GM21447 (cell line): ENCODE measurements around the gene TNFAIP2.
"Not testable (repeated sequence)": the region's sequence is repeated elsewhere in the genome, so short reads cannot be mapped to it uniquely, and the experiment has no call there.

Experiments used
- ATAC-seq: cut with Tn5 transposase; IDR thresholded peaks from one replicate; pipeline ENCODE4 v1.9.1; 2021; ENCODE audit not compliant: unreplicated experiment

Gene TNFAIP2

GRCh38 chr14:103107455-103107854, 15.8 kb upstream of the TNFAIP2 start:
- no peak for ATAC-seq

- ATAC-seq = no peak
These were observed 15.1 kb upstream of the TNFAIP2 start for GRCh38 chr14:103107941-103108748.

- peak; percentile 49 for ATAC-seq
These were observed 14.5 kb upstream of the TNFAIP2 start for GRCh38 chr14:103108749-103109207.

GRCh38 chr14:103109535-103110441, 13.5 kb upstream of the TNFAIP2 start:
- no peak for ATAC-seq

- ATAC-seq = no peak
These were observed 12.5 kb upstream of the TNFAIP2 start for GRCh38 chr14:103110681-103111231.

GRCh38 chr14:103111232-103111868, 11.9 kb upstream of the TNFAIP2 start:
- no peak for ATAC-seq

- ATAC-seq = no peak
These were observed 10.6 kb upstream of the TNFAIP2 start for GRCh38 chr14:103112400-103113243.

DNA sequence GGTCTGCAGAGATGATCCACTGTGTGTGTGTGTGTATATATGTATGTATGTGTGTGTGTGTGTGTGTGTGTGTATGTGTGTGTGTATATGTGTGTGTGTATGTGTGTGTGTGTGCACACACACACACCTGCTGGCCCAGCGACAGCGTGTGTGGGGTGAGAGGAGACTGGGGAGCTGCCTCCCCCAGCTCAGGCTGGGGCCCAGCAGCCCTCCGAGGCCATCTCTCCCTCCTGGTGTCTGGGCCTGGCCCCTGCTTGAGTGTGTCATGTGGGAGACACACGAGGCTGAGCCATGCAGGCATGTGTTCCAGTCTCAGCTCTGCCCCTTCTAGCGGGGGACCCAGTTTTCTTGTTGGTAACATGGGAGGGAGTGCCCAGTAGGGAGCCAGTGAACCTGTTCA, 10.0 kb upstream of the TNFAIP2 start:
- no peak for ATAC-seq

DNA sequence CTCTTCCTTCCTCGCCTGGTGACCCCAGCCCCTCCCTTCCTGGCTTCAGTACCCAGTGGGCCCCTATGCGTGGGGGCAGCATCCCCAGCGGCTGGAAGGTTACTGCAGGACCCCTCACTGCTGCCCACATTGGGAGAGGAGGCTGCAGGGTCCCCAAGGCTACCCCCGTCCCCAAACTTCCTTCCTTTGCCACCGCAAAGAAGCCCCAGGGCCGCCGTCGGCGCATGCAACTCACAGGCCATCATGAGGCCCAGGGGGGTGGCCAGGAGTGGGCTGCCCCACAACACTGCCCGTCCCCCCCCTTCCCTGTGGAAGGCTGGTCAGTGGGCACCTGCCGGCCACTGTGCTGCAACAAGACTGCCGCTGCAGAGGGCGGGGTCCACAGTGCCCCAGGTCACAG, 9.5 kb upstream of the TNFAIP2 start:
- no peak for ATAC-seq

- not testable (repeated sequence) for ATAC-seq
These were observed 8.1 kb upstream of the TNFAIP2 start for GRCh38 chr14:103115086-103115679.

- ATAC-seq = no peak
These were observed 7.3 kb upstream of the TNFAIP2 start for GRCh38 chr14:103115845-103116572.

GRCh38 chr14:103116636-103117035, 6.6 kb upstream of the TNFAIP2 start:
- no peak for ATAC-seq

GRCh38 chr14:103117499-103117898, 5.8 kb upstream of the TNFAIP2 start:
- not testable (repeated sequence) for ATAC-seq

DNA sequence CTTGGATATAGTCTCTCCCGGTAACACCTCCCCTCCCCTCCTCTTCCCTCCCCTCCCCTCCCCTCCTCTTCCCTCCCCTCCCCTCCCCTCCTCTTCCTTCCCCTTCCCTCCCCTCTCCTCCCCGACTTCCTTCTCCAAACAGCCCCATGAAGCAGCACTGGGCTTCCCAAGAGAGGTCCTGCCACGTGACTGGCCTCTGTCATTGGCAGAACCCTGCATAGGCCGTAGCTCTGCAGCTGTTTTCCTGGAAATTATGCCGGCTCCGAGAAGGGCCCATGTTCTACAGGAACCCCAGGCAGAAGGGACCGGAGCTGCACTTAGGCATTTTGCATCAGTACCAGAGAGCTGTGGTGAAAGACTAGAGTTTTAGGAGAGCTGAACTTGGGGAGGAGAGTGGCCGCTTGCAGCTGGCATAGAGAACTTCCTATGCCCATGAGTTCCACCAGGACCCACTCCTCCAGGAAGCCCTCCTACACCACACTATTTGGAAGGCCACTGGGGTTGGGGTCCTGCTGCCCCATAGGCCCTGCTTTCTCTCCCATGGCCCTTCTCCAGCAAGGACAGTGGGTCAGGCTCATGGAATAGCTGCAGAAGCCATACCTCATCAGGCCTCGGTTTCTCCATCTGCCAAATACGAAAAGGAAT, 5.1 kb upstream of the TNFAIP2 start:
- no peak for ATAC-seq

DNA sequence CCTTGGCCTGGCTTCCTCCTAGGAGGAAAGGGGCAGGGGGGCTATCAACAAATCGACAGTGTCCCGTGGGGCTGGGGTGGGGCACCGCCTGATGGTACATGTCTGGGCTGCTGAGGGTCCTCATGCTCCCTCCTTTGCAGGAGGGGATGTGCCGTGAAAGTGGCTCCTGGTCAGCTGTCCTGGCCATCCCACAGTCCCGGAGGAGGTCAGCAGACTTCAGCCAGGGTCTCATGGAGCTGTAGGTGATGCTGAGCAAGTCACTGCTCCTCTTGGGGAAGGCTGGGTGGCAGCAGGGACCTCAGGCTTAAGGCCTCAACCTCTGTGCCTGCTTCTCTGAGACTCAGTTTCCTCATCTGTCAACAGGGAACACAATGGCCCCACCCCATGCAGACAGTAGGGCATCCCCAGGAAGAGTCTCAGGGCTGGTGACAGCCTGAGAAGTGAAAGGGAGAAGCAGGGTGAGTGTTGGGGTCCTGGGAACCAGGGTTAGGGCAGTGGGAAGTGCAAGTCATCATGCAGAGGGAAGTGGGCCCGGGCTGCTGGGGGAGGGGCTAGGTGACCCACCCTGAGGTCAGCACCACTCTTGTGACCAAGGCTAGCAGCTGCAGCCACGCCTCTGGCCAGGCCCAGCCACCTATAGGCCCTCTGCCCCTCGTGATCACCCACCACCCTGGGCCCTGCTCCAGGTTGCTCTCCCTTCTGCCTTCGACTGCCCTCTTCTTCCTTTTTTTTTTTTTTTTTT, 4.4 kb upstream of the TNFAIP2 start:
- no peak for ATAC-seq

DNA sequence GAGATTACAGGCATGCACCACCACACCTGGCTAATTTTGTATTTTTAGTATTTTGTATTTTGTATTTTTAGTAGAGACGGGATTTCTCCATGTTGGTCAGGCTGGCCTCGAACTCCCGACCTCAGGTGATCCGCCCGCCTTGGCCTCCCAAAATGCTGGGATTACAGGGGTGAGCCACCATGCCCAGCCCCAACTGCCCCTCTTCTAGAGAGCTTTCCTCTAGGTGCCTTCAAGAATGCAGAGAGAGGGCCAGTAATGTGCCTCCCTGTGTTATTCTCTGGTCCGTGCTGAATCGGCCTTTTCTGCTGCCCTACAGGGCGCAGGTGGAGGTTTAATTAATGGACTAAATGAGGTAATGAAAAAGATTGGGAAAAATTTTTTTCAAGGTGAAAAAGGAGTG, 3.7 kb upstream of the TNFAIP2 start:
- not testable (repeated sequence) for ATAC-seq

- ATAC-seq = no peak
These were observed 2.0 kb upstream of the TNFAIP2 start for GRCh38 chr14:103121121-103121845.
